HG03457 (cell line): ENCODE results near the gene MSI2.

Source experiments
- ATAC-seq: cut with Tn5 transposase; IDR thresholded peaks from one replicate; pipeline ENCODE4 v1.9.1; 2021; ENCODE audit warnings: moderate number of reproducible peaks; ENCODE audit not compliant: unreplicated experiment

The MSI2 gene

DNA sequence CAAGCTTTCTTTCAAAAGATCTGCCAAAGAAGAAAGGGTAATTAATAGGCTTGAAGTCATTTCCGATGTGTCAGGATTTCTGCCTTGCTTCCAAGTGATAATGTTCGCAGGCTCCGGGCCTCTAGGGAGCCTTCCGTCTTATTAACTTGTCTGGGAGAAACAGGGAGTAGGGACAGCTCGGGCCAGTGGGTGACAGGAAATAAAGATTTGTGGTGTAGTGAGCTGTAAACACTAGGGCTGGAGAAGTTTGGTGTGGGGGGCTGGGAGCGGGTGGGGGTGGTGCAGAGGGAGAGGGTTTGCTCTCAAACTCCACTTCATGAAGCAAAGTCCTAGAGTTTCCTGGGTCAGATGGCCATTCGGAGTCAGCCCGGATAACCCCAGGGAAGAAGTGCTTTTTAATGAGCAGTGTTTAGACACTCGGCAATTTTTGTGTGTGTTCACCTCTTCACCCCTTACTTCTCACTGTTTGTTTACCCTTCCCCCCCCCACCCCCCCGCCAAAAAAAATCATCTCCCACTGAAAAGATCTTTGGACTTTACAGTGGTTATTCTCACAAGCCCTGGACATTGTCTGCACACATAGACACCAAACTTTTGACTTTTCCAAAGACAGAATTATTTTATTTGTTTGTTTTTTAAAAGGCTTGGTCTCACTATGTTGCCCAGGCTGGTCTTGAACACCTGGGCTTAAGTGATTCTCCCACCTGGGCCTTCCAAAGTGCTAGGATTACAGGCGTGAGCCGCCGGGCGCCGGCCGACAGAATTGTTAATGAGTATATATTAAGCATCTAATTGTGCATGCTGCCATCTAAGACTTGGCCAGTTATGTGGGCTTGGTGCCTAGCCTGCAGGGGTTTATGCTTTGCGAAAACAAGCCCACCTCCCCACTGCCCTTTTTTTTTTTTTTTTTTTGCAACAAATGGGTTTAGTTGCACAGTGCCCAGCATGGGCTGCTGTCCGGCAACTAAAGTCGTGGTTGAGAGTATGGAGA, 292.4 kb downstream of the MSI2 start:
- ATAC-seq, result no peak

GRCh38 chr17:57549468-57549867, 293.1 kb downstream of the MSI2 start:
- ATAC-seq, result no peak

DNA sequence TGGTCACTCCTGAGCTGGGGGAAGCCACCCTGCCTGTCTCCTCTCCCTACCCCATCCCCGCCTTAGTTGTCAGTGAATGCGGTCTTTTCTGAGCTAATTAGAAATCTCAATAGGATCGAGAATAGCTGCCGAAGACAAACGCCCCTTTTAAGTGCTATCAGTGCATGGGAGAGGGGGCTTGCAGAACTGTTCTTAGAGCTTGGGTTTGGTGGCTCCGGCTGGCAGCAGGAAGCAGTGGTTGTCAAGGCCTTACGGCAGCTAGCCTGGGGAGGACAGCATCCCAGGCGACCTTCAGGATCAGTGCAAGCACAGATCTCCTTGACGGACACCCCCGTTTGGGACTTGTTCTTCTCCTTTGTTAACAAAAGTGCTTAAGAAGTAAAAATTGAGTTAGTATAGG, 293.7 kb downstream of the MSI2 start:
- ATAC-seq, result no peak

DNA sequence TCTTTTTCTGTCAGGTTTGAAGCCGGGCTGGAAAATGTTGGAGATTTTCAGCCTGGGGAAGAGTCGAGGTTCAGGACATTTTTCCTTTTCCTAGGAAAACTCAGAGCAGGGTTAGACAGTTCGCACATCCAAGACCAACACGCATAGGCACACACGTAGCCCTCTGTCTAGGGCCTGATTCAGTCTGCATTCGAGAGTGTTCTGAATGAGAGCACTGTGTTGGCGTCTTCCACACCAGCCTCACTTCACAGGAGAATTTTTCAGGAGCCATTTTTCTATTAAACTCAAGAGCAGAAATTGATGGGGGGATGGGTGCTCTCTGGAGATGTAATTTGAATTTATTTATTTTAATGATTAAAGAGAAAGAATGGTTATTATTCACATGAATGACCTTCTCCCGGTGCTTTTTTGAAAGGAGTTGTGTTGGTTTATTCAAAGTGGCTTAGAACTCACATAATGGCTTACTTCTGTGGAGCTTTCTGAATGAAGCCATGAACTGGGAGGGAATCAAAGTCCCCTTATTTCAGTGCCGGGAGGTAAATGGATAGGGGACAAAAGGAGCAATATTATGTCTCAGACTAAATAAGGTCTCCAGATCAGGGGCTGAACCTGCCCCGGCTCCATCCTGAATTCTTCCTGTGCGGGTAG, 294.5 kb downstream of the MSI2 start:
- ATAC-seq, result no peak

GRCh38 chr17:57551321-57552079, 295.2 kb downstream of the MSI2 start:
- peak; percentile 62 for ATAC-seq

- no peak for ATAC-seq
Measured at GRCh38 chr17:57552114-57552624, 295.8 kb downstream of the MSI2 start.

DNA sequence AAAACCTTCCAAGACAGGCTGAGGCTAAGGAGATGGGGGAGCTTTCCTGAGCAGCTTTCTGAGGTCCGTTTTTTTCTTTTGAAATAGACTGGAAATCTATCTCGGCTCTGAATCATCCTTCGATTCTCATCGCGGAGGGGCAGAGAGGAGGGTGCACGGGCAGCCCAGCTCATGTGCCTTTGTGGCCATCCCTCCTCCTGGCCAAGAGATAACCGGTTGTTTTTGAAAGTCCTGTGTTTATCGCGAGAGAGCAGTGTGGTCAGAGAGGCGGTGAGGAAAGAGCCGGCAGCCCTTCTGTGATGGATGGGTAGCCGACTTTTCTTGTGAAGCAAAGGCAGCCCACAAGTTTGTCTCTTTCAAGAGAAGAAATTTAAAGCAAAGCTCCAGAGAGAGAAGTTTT, 297.2 kb downstream of the MSI2 start:
- ATAC-seq, result no peak

GRCh38 chr17:57553991-57554825, 297.9 kb downstream of the MSI2 start:
- no peak for ATAC-seq

GRCh38 chr17:57554826-57555635, 298.7 kb downstream of the MSI2 start:
- no peak for ATAC-seq

GRCh38 chr17:57555636-57556175, 299.4 kb downstream of the MSI2 start:
- ATAC-seq, result no peak

- no peak for ATAC-seq
Measured at GRCh38 chr17:57556320-57556719, 300.0 kb downstream of the MSI2 start.

DNA sequence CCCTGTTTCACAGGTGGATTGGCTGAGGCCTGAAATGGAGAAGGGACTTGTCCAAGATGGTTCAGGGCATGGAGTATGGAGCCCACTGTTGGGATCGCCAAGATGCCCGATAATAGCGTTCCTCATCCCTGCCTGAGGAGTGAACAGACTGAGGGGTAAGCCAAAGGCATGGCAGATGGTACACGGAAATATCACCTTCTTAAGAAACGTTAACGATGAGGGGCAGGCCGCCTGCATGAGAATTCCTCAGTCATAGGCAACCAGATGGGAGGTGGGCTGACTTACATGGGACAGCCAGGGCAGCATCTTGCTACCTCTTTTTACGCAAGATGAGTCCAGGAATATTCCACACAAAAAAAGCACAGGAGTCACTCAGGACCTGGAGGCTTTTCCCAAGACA, 300.7 kb downstream of the MSI2 start:
- ATAC-seq, result no peak

GRCh38 chr17:57557416-57557815, 301.1 kb downstream of the MSI2 start:
- no peak for ATAC-seq

DNA sequence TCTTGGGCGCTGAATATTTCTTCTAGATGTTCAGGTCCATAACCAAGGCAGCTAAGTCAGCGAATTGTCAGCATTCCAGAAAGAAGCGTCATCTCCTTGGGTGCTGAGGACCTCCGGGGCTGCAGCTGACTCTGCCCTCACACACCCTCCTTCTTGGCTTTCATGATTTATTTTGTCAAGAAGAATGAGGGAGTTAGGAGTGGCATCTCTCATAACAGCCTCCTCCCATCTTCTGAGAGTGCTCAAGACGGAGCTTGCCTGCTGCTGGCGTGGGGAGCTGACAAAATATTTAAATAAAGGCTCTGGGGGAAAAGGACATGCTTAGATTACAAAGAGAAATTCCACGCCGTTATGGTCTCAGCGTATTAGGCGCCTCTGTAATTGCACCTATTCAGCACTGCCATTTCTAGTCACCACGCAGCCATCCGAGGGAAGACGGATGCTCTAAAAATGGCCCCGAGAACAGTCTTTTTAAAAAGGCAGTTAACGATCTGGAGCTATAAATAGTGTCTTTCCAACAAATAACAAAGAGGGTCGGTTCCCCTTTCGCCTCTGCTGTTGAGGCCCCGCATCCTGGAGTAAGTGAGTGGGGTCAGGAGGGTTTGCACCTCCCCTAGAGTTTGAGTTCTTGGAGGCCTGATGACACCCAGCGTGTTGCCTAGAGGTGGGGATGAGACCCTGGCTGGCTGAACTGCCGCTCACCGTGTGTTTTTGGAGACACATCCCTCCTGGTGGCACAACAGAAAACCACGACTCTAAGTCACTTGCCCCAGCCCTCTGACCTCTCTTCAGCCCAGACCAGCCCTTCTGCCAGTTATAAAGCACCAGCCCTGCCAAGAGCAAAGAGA, 301.7 kb downstream of the MSI2 start:
- no peak for ATAC-seq

- ATAC-seq, result no peak
Measured at GRCh38 chr17:57559226-57559625, 302.9 kb downstream of the MSI2 start.

- ATAC-seq, result no peak
Measured at GRCh38 chr17:57559634-57560318, 303.5 kb downstream of the MSI2 start.

DNA sequence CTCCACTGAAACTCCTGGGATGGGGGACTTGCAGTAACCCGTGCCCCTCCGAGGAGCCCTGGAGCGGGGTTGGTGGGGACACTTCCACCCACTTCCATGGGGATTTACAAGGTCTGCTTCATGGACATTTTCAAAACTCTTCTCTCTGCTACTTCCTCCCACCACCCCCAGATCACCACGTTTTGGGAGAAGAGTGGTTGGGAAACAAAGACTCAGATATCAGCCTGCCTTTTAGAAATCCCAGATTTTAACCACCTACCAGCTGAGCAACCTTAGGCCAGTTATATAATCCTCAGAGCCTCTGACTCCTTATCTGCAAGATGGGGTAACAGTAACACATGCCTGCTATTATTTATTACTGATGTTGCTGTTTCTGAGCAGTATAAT, 304.0 kb downstream of the MSI2 start:
- ATAC-seq, result no peak
